ENCODE measurements around the gene OSTN. TPM values are rescaled to one million over a fixed set of nuclear protein-coding genes. Genes with fewer than 3 reads are reported as not detected.

Gene OSTN
- total and polyA plus RNA-seq, 2 of the 13 experiments (the other 11 are each of a cell fraction or from before 2014, with no cell fraction given): not detected

DNA sequence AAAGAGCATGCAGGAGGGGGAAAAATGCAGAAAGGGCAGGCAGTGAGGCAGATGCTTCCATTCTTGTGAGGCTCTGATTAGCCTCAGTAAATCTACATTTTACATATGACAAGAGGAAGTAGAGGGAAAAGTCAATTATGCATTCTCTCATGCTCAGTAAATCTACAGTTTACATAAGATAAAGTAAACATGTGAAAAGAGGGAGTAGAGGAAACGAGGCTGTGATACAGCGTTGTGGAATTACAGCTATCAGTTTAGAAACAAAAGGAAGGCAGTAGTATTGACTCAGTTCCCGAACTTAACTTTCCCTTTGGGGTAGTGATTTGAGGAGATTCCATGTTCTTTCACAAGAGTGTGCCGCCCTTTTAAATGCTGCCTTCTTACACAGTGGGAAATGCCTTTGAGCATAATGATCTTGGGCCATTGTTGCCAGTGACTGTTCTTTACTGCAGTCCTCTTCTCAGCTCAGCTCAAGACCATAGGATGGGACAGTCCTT lies 39.3 kb downstream of the OSTN start (continued):
- TF ChIP-seq GABPB1 (CRISPR knock-in tag; IDR thresholded peaks at IDR 0.05): no peak
- TF ChIP-seq ZBTB38 (CRISPR knock-in tag; IDR thresholded peaks at IDR 0.05): no peak
- TF ChIP-seq ARHGAP35 (CRISPR knock-in tag; IDR thresholded peaks at IDR 0.05; ENCODE audit: borderline replicate concordance): no peak
- TF ChIP-seq, protein P1, sequence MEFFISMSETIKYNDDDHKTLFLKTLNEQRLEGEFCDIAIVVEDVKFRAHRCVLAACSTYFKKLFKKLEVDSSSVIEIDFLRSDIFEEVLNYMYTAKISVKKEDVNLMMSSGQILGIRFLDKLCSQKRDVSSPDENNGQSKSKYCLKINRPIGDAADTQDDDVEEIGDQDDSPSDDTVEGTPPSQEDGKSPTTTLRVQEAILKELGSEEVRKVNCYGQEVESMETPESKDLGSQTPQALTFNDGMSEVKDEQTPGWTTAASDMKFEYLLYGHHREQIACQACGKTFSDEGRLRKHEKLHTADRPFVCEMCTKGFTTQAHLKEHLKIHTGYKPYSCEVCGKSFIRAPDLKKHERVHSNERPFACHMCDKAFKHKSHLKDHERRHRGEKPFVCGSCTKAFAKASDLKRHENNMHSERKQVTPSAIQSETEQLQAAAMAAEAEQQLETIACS (CRISPR knock-in tag; IDR thresholded peaks at IDR 0.05): no peak
- TF ChIP-seq SETDB1 (CRISPR knock-in tag; IDR thresholded peaks at IDR 0.05; ENCODE audit: borderline replicate concordance): no peak
- no peak for TF ChIP-seq RBM22 (optimal IDR thresholded peaks at IDR 0.05; ENCODE audit: low read length)
- TF ChIP-seq ZNF510 (CRISPR knock-in tag; IDR thresholded peaks at IDR 0.05; ENCODE audit: low read depth): no peak
- no peak for TF ChIP-seq ZNF292 (CRISPR knock-in tag; IDR thresholded peaks at IDR 0.05; ENCODE audit: borderline replicate concordance, low read depth)
- no peak for TF ChIP-seq SIX1 (CRISPR knock-in tag; IDR thresholded peaks at IDR 0.05; ENCODE audit: borderline replicate concordance)
- TF ChIP-seq PRPF4 (IDR thresholded peaks at IDR 0.05; ENCODE audit: low read depth, low read length, poor library complexity, severe bottlenecking): no peak
- TF ChIP-seq ZBTB8A (CRISPR knock-in tag; IDR thresholded peaks at IDR 0.05; ENCODE audit: borderline replicate concordance, low read depth): no peak
- TF ChIP-seq RNF2 (conservative IDR thresholded peaks at IDR 0.05; ENCODE audit: low read depth): no peak
- TF ChIP-seq, protein P2, sequence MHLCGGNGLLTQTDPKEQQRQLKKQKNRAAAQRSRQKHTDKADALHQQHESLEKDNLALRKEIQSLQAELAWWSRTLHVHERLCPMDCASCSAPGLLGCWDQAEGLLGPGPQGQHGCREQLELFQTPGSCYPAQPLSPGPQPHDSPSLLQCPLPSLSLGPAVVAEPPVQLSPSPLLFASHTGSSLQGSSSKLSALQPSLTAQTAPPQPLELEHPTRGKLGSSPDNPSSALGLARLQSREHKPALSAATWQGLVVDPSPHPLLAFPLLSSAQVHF (CRISPR knock-in tag; IDR thresholded peaks at IDR 0.05): no peak
- TF ChIP-seq, protein P3, sequence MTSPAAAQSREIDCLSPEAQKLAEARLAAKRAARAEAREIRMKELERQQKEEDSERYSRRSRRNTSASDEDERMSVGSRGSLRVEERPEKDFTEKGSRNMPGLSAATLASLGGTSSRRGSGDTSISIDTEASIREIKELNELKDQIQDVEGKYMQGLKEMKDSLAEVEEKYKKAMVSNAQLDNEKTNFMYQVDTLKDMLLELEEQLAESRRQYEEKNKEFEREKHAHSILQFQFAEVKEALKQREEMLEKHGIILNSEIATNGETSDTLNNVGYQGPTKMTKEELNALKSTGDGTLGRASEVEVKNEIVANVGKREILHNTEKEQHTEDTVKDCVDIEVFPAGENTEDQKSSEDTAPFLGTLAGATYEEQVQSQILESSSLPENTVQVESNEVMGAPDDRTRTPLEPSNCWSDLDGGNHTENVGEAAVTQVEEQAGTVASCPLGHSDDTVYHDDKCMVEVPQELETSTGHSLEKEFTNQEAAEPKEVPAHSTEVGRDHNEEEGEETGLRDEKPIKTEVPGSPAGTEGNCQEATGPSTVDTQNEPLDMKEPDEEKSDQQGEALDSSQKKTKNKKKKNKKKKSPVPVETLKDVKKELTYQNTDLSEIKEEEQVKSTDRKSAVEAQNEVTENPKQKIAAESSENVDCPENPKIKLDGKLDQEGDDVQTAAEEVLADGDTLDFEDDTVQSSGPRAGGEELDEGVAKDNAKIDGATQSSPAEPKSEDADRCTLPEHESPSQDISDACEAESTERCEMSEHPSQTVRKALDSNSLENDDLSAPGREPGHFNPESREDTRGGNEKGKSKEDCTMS (CRISPR knock-in tag; conservative IDR thresholded peaks at IDR 0.05): no peak
- TF ChIP-seq NFIC (IDR thresholded peaks at IDR 0.05; ENCODE audit: low read length): no peak
- TF ChIP-seq, protein P4, sequence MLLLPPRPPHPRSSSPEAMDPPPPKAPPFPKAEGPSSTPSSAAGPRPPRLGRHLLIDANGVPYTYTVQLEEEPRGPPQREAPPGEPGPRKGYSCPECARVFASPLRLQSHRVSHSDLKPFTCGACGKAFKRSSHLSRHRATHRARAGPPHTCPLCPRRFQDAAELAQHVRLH (CRISPR knock-in tag; IDR thresholded peaks at IDR 0.05; ENCODE audit: borderline replicate concordance, low read depth): no peak
- no peak for TF ChIP-seq RBAK (CRISPR knock-in tag; IDR thresholded peaks at IDR 0.05)
- TF ChIP-seq, protein P5, sequence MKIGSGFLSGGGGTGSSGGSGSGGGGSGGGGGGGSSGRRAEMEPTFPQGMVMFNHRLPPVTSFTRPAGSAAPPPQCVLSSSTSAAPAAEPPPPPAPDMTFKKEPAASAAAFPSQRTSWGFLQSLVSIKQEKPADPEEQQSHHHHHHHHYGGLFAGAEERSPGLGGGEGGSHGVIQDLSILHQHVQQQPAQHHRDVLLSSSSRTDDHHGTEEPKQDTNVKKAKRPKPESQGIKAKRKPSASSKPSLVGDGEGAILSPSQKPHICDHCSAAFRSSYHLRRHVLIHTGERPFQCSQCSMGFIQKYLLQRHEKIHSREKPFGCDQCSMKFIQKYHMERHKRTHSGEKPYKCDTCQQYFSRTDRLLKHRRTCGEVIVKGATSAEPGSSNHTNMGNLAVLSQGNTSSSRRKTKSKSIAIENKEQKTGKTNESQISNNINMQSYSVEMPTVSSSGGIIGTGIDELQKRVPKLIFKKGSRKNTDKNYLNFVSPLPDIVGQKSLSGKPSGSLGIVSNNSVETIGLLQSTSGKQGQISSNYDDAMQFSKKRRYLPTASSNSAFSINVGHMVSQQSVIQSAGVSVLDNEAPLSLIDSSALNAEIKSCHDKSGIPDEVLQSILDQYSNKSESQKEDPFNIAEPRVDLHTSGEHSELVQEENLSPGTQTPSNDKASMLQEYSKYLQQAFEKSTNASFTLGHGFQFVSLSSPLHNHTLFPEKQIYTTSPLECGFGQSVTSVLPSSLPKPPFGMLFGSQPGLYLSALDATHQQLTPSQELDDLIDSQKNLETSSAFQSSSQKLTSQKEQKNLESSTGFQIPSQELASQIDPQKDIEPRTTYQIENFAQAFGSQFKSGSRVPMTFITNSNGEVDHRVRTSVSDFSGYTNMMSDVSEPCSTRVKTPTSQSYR (CRISPR knock-in tag; IDR thresholded peaks at IDR 0.05; ENCODE audit: borderline replicate concordance): no peak
- no peak for TF ChIP-seq MAFF (IDR thresholded peaks at IDR 0.05; ENCODE audit: low read depth, low read length)
- TF ChIP-seq TEAD3 (CRISPR knock-in tag; optimal IDR thresholded peaks at IDR 0.05; ENCODE audit: borderline replicate concordance): peak; percentile 32
- TF ChIP-seq, protein P6, sequence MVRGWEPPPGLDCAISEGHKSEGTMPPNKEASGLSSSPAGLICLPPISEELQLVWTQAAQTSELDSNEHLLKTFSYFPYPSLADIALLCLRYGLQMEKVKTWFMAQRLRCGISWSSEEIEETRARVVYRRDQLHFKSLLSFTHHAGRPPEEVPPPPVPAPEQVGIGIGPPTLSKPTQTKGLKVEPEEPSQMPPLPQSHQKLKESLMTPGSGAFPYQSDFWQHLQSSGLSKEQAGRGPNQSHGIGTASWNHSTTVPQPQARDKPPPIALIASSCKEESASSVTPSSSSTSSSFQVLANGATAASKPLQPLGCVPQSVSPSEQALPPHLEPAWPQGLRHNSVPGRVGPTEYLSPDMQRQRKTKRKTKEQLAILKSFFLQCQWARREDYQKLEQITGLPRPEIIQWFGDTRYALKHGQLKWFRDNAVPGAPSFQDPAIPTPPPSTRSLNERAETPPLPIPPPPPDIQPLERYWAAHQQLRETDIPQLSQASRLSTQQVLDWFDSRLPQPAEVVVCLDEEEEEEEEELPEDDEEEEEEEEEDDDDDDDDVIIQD (CRISPR knock-in tag; IDR thresholded peaks at IDR 0.05; ENCODE audit: low read depth): 0 out of 2 replicates have a peak, but pooled peaks have one; percentile 44
- no peak for TF ChIP-seq KLF13 (CRISPR knock-in tag; IDR thresholded peaks at IDR 0.05)

Measured in HepG2 (cell line).